HepG2 (cell line): ENCODE data around the gene FAM156B.
"Not testable (repeated sequence)": the region's sequence is repeated elsewhere in the genome, so short reads cannot be mapped to it uniquely, and the experiment has no call there.

Experiments used
- EP300 ChIP-seq, 3 experiments: sonication (generic) in 1 of 3; formaldehyde crosslinking in 1 of 3; IDR thresholded peaks; 2 replicates each; pipeline versions ENCODE4 v1.5.1 to v1.6.1; 2011 to 2020; ENCODE audit warnings: low read depth in 2 of 3, low read length in 2 of 3, borderline replicate concordance in 1 of 3, improper control_type of control experiment in 1 of 3, mild to moderate bottlenecking in 1 of 3, missing genetic modification reagents in 1 of 3, moderate library complexity in 1 of 3
- KAT7 ChIP-seq: IDR thresholded peaks from 2 replicates; pipeline ENCODE4 v1.6.1; 2018; ENCODE audit warnings: borderline replicate concordance, missing compliant biosample characterization
- NKX3-1 ChIP-seq: sonication (generic); formaldehyde crosslinking; IDR thresholded peaks from 2 replicates; pipeline ENCODE4 v1.5.0; 2020; ENCODE audit warnings: missing genetic modification reagents
- POLR2AphosphoS2 ChIP-seq: IDR thresholded peaks from 2 replicates; pipeline ENCODE4 v1.6.1; 2011; ENCODE audit warnings: low read depth, low read length, improper control_type of control experiment
- RAD21 ChIP-seq: fragments of 450-650 bp; formaldehyde crosslinking; IDR thresholded peaks from 2 replicates; pipeline ENCODE4 v1.5.0; 2020; ENCODE audit warnings: mild to moderate bottlenecking
- SRF ChIP-seq: IDR thresholded peaks from 2 replicates; pipeline ENCODE4 v1.6.1; 2011; ENCODE audit warnings: mild to moderate bottlenecking, low read depth, low read length, moderate library complexity
- TBP ChIP-seq: sonication (generic); formaldehyde crosslinking; IDR thresholded peaks from 2 replicates; pipeline ENCODE4 v1.5.0; 2020; ENCODE audit warnings: missing genetic modification reagents
- ZBTB21 ChIP-seq: sonication (generic); formaldehyde crosslinking; IDR thresholded peaks from 2 replicates; pipeline ENCODE4 v1.4.0; 2020; ENCODE audit warnings: missing genetic modification reagents
- ZNF326 ChIP-seq: sonication (generic); formaldehyde crosslinking; IDR thresholded peaks from 2 replicates; pipeline ENCODE4 v1.4.0; 2020; ENCODE audit warnings: missing genetic modification reagents, borderline replicate concordance
- TF ChIP-seq, protein P1 (sequence below): sonication (generic); formaldehyde crosslinking; IDR thresholded peaks from 2 replicates; pipeline ENCODE4 v1.9.0; 2021; ENCODE audit warnings: missing genetic modification reagents, borderline replicate concordance
- TF ChIP-seq, protein P2 (sequence below): sonication (generic); formaldehyde crosslinking; IDR thresholded peaks from 2 replicates; pipeline ENCODE4 v1.4.0; 2020; ENCODE audit warnings: missing genetic modification reagents
- TF ChIP-seq, protein P3 (sequence below): sonication (generic); formaldehyde crosslinking; IDR thresholded peaks from 2 replicates; pipeline ENCODE4 v1.5.0; 2020; ENCODE audit warnings: mild to moderate bottlenecking, missing genetic modification reagents, moderate library complexity

DNA sequence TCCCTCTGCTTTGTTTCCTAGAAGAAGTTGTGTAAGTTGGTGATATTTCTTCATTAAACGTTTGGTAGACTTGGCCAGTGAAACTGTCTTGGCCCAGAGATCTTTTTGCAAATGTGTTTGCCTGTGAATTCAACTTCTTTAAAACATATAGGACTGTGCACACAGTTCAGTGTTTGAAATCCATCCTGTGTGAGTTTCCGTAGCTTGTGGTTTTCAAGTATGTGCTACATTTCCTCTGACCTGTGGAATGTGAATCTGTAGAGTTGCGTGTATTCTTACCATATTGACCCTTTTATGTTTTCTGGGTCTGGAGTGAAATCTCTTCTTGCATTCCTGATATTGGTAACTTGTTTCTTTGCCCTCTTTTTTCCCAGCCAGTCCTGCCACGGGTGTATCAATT is 8.9 kb downstream of the FAM156B start:
- not testable (repeated sequence) for TF ChIP-seq ZBTB21 (CRISPR knock-in tag); POLR2AphosphoS2; RAD21 (CRISPR knock-in tag); EP300 (IDR thresholded peaks at IDR 0.05; ENCODE audit: low read depth in 2 of 2, low read length in 2 of 2); EP300 (CRISPR knock-in tag; IDR thresholded peaks at IDR 0.05; ENCODE audit: borderline replicate concordance); KAT7; SRF; TBP (CRISPR knock-in tag); ZNF326; NKX3-1
- TF ChIP-seq, protein P1, sequence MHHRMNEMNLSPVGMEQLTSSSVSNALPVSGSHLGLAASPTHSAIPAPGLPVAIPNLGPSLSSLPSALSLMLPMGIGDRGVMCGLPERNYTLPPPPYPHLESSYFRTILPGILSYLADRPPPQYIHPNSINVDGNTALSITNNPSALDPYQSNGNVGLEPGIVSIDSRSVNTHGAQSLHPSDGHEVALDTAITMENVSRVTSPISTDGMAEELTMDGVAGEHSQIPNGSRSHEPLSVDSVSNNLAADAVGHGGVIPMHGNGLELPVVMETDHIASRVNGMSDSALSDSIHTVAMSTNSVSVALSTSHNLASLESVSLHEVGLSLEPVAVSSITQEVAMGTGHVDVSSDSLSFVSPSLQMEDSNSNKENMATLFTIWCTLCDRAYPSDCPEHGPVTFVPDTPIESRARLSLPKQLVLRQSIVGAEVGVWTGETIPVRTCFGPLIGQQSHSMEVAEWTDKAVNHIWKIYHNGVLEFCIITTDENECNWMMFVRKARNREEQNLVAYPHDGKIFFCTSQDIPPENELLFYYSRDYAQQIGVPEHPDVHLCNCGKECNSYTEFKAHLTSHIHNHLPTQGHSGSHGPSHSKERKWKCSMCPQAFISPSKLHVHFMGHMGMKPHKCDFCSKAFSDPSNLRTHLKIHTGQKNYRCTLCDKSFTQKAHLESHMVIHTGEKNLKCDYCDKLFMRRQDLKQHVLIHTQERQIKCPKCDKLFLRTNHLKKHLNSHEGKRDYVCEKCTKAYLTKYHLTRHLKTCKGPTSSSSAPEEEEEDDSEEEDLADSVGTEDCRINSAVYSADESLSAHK (CRISPR knock-in tag) = not testable (repeated sequence)
- TF ChIP-seq, protein P2, sequence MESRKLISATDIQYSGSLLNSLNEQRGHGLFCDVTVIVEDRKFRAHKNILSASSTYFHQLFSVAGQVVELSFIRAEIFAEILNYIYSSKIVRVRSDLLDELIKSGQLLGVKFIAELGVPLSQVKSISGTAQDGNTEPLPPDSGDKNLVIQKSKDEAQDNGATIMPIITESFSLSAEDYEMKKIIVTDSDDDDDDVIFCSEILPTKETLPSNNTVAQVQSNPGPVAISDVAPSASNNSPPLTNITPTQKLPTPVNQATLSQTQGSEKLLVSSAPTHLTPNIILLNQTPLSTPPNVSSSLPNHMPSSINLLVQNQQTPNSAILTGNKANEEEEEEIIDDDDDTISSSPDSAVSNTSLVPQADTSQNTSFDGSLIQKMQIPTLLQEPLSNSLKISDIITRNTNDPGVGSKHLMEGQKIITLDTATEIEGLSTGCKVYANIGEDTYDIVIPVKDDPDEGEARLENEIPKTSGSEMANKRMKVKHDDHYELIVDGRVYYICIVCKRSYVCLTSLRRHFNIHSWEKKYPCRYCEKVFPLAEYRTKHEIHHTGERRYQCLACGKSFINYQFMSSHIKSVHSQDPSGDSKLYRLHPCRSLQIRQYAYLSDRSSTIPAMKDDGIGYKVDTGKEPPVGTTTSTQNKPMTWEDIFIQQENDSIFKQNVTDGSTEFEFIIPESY (CRISPR knock-in tag) = not testable (repeated sequence)
- TF ChIP-seq, protein P3, sequence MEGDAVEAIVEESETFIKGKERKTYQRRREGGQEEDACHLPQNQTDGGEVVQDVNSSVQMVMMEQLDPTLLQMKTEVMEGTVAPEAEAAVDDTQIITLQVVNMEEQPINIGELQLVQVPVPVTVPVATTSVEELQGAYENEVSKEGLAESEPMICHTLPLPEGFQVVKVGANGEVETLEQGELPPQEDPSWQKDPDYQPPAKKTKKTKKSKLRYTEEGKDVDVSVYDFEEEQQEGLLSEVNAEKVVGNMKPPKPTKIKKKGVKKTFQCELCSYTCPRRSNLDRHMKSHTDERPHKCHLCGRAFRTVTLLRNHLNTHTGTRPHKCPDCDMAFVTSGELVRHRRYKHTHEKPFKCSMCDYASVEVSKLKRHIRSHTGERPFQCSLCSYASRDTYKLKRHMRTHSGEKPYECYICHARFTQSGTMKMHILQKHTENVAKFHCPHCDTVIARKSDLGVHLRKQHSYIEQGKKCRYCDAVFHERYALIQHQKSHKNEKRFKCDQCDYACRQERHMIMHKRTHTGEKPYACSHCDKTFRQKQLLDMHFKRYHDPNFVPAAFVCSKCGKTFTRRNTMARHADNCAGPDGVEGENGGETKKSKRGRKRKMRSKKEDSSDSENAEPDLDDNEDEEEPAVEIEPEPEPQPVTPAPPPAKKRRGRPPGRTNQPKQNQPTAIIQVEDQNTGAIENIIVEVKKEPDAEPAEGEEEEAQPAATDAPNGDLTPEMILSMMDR = not testable (repeated sequence)
